GM21529 (cell line): ENCODE results near the gene KIAA1958.

ENCODE experiments used
- ATAC-seq: cut with Tn5 transposase; IDR thresholded peaks from one replicate; pipeline ENCODE4 v1.9.1; 2021; ENCODE audit not compliant: unreplicated experiment

Gene KIAA1958

GRCh38 chr9:112527959-112528358 is 41.3 kb downstream of the KIAA1958 start:
- no peak for ATAC-seq

GRCh38 chr9:112529316-112529715 is 42.7 kb downstream of the KIAA1958 start:
- ATAC-seq: no peak

GRCh38 chr9:112530751-112531205 is 44.2 kb downstream of the KIAA1958 start:
- ATAC-seq: no peak

- ATAC-seq: no peak
These were observed 45.1 kb downstream of the KIAA1958 start for GRCh38 chr9:112531666-112532282.

- ATAC-seq: no peak
These were observed 45.8 kb downstream of the KIAA1958 start for GRCh38 chr9:112532427-112532826.

GRCh38 chr9:112533660-112534059 is 47.0 kb downstream of the KIAA1958 start:
- no peak for ATAC-seq

GRCh38 chr9:112535301-112535700 is 48.7 kb downstream of the KIAA1958 start:
- no peak for ATAC-seq

GRCh38 chr9:112535811-112536210 is 49.2 kb downstream of the KIAA1958 start:
- no peak for ATAC-seq

GRCh38 chr9:112537561-112537960 is 50.9 kb downstream of the KIAA1958 start:
- ATAC-seq: no peak

- no peak for ATAC-seq
These were observed 54.2 kb downstream of the KIAA1958 start for GRCh38 chr9:112540800-112541199.

GRCh38 chr9:112541685-112542084 is 55.1 kb downstream of the KIAA1958 start:
- no peak for ATAC-seq

GRCh38 chr9:112542593-112543292 is 56.1 kb downstream of the KIAA1958 start:
- no peak for ATAC-seq

GRCh38 chr9:112544477-112544876 is 57.9 kb downstream of the KIAA1958 start:
- no peak for ATAC-seq

- no peak for ATAC-seq
These were observed 58.6 kb downstream of the KIAA1958 start for GRCh38 chr9:112545237-112545636.

- ATAC-seq: no peak
These were observed 59.8 kb downstream of the KIAA1958 start for GRCh38 chr9:112546149-112547012.

GRCh38 chr9:112548051-112548440 is 61.4 kb downstream of the KIAA1958 start:
- ATAC-seq: no peak

- no peak for ATAC-seq
These were observed 62.4 kb downstream of the KIAA1958 start for GRCh38 chr9:112548836-112549595.

- ATAC-seq: no peak
These were observed 63.9 kb downstream of the KIAA1958 start for GRCh38 chr9:112550531-112550930.

- ATAC-seq: no peak
These were observed 65.0 kb downstream of the KIAA1958 start for GRCh38 chr9:112551641-112552040.

GRCh38 chr9:112552229-112553056 is 65.8 kb downstream of the KIAA1958 start:
- ATAC-seq: no peak
